Middle frontal gyrus (tissue), 1 donor: ENCODE measurements around the gene NOTUM.

Experiments used
- DNase-seq: peaks from one replicate; pipeline ENCODE4 v3.0.0-alpha.2; 2015; ENCODE audit warnings: low spot score; ENCODE audit errors: extremely low spot score

Gene NOTUM

DNA sequence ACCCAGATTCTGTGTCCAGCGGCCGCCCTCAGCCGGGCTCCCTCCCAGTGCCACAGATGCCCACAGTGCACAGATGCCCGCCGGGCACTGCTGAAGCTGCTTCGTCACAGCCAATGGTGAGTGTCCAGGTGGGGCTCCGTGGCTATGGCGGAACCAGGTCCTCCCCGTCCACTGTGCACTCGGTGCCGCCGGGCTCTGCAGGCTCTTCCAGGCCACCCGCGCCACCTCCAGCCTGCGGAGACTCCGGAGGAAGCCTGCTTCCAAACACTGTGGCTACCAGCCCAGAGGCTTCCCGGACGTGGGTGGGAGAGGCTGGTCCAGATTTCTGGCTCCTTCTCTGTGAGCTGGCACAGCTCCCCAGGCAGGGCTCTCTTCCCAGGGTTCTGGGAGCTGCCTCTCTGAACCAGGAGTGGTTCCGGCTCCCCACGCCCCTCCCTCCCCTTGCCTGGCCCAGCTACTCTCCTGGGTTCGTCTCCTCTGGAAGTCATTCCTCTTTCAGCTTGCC is 21.1 kb downstream of the NOTUM start:
- peak; percentile 67 for DNase-seq

DNA sequence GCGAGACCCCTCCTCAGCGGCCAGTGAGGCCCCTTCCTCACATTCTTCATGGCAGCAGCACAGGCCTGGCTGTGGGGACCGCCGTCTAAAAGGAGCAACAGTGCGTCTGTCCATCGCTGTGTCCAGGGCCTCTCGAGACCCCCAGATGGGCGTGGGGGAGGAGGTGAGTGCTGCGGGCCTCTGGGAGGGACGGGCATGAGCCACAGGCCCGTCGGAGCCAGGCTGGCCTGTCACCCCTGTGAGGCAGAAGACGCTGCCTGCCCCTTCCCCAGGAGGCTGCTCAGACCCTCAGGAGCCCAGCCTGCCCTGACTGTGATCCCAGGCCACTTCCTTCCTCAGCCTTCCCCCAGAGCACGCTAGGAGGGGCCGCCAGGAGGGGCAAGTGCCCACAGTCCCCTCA is 21.8 kb downstream of the NOTUM start:
- DNase-seq: no peak

DNA sequence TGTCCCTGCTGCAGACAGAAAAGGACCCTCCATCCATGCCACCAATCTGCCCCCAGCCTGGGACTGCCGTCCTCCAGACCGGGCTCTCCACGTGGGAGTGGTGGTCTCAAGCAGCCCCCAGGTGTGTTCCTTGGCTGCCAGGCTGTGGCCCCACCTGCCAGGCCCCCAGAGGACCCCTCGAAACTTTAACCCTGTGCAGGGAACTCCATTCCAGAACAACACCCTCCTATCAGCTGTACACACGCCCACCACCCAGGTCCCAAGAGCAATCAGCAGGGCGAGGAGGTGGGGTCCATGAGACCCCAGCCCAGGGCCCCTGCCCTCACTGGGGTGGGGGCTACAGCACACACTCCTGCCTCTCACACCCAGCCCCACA is 25.3 kb downstream of the NOTUM start:
- DNase-seq: no peak

DNA sequence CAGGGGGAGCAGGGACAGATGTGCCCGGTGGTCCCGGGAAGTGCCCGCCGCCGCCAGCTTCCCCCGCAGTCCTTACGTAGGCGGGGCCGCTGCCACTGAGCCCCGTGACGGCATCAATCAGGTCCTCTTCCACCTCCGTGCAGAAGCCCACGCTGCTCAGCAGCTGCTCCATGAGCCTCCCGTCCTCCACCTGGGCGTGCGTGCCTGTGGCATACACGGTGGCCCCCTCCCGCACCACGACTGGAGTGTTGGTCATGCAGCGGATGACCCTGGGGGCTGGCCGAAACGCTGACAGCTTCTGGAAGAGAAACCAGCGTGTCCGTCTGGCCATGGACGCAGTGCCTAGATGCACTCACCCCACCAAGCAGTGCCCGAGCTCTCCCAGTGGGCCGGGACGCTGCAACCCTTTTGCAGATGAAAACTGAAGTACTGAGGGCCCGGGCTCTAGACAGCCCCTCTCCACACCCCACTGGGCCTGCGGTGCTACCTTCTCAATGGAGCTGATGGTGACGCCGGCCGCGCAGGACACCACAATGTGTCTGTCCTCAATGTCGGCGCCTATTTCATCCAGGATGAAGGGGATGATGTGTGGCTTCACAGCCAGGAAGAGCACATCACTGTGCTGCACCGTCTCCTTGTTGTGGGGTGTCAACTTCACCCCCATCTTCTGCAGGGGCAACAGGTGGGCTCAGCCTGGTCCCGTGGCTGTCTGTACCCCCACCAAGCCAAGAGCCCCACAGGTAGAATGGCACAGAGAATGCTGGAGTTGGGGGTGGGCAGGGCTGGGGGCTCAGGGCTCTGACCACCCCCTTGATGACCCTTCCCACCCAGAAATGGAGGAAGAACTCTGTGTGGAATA is 25.9 kb downstream of the NOTUM start:
- DNase-seq: no peak

DNA sequence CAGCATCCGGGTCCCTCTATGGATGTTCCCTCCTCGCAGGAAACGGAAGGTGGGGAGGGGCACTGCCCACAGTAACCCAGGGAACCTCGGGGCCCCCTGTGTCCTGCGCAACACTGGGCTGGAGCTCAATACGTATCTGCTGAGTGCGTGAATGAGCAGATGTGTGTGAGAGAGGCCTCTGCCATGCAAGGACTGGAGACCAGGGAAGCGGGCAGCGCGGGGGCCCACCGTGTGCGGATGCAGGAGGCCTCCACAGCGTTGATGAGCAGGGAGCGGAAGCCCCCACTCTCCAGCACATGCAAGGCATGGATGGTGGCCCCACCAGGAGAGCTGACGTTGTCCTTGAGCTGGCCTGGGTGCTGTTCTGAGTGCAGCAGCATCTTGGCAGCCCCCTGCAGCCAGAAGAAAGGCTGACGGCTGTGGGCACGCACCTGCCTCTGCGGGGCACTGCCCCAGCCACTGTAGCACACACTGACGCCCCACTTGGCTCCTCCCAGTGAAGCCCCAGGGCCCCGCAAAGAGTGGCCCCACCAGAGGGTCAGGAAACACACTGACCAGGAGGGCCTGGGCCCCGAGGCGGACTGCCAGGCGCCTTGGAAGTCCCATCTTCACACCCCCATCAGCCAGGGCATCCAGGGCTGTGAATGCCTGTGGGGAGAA is 26.8 kb downstream of the NOTUM start:
- no peak for DNase-seq

DNA sequence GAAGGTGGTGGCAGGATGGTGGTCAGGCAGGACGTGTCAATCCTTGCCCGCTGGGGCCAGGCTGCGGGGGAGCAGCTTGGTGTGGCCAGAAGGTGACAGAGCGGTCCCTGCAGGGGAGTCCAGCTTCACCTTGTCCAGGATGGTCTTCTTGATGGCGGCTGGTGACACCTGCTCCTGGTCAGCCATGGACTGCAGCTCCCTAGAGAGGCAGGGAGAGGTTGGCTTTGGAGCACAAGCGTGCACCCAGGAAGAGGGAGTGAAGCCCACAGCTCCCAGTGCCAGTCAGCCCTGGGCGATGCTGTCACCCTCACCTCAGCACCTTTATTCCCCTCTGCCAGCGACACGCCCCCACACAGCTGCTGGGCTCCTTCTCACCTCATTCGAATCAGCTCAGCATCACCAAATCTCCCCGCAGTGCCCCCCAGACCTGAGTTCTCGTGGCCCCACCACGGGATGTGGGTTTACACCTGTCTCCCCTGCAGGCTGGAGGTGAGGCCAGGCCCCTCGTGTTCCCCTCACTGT is 27.7 kb downstream of the NOTUM start:
- DNase-seq: no peak

DNA sequence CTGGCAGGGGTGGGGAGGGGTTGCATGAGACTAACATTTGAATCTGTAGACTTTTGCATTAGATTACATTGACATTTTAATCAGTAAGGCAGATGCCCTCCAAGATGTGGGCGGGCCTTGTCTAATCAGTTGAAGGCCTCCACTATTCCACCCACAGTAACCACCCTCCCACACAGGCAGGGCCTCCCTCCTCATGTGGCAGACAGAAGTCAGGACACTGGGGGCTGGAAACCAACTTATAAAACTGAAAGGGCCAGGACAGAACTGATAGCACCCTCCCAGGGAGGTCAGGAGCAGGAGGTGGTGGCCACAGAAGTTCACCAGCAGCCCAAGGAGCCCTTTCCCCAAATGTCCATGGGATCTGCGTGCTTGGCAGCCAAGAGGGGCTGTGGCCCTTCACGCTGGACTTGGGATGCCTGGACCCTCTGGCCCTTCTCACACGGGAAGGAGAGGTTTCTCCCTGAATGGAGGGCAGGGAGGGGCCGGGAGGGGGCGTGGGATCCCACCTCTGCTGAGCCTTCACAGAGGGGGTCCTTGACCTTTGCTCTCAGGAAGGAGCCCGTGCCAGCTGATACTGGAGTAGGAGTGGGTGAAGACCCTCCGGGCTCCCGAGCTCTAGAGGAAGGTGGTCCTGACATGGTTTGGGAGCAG is 28.5 kb downstream of the NOTUM start:
- no peak for DNase-seq

DNA sequence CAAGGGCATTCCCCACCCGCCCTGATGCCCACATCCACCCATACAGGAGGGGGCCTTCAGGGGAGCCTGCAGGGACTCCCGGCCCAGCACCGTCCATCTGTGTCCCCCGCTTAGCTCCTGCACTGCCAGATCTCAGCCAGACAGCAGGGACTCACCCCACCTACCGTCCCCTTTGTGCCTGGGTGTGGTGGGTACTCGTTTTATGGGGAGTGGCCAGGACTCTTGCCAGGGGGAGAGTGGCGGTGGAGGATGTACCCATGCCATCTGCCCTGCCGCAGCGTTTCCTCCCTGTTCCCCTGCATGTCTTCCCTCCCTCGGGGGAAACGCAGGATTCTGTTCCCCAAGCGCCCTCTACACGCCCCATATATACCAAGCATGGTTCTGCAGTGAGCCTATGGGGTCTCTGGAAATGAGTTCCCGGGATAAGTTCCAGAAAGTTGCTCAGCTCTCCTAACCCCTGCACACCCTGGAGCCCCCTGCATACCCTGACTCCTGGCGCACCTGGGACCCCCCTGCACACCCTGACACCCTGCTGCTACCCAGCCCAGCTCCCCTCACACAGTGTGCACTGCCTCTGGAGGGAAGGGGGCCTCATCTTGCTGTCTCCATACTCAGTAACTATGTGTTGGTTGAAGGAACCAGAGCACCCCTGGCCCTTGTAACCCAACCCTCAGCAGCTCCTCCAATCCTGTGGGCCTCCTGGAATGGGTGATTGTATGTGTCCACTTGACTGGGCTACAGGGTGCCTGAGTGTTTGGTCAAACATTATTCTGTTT is 29.2 kb downstream of the NOTUM start:
- no peak for DNase-seq

DNA sequence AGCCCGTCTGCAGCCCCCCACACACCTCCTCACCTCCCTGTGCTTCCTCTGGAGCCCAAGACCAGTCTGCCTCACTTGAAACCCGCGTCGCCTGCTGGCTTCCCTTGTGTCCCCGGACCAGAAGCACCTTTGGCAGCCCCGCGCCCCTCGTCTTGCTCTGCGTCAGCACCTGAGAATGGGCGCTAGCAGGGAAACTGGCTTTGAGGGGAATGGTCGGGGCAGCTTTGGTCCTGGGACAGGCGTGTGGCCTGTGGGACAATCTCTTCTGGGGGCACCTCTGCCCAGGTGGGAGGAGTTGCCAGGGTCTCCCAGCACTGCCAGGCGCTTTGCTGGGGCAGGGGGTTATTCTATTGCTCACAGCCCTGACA is 29.8 kb downstream of the NOTUM start:
- DNase-seq: no peak

DNA sequence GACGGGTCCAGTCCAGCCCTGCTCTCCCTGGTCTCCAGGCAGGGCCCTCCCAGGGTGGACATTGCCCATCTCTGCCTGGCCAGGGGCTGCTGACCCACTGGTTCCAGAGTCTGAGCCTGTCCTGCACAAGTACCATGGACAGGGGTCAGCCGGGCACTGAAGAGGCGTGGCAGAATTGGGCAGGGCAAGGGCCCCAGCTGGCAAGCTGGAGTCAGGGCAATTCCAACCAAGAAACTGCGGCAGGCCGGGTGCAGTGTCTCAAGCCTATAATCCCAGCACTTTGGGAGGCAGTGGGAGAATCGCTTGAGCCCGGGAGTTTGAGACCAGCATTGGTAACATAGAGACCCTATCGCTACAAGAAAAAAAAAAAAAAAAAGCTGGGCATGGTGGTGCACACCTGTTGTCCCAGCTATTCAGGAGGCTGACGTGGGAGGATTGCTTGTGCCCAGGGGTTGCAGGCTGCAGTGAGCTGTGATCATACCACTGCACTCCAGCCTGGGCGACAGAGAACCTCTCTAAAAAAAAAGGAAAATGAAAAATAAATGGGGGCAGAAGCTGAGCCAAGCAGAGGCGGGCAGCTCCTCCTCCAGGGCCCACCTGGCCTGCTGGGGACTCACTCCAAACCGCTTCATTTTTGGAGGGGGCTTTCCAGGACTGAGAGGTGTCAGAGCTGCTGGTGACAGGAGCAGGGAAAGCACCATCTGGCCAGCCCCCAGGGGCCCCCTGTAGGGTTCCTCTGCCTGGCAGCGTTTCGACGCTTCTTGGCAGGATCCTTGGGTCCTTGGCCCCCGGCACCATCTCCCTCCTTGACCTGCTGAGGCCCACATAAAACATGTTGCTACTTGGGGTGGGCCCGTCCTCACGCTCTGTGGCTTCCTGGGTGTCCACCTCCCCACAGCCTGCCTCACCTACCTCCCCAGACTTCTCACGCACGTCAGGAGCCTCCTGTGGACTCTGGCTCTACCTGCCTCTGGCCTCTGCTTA is 30.6 kb downstream of the NOTUM start:
- no peak for DNase-seq

DNA sequence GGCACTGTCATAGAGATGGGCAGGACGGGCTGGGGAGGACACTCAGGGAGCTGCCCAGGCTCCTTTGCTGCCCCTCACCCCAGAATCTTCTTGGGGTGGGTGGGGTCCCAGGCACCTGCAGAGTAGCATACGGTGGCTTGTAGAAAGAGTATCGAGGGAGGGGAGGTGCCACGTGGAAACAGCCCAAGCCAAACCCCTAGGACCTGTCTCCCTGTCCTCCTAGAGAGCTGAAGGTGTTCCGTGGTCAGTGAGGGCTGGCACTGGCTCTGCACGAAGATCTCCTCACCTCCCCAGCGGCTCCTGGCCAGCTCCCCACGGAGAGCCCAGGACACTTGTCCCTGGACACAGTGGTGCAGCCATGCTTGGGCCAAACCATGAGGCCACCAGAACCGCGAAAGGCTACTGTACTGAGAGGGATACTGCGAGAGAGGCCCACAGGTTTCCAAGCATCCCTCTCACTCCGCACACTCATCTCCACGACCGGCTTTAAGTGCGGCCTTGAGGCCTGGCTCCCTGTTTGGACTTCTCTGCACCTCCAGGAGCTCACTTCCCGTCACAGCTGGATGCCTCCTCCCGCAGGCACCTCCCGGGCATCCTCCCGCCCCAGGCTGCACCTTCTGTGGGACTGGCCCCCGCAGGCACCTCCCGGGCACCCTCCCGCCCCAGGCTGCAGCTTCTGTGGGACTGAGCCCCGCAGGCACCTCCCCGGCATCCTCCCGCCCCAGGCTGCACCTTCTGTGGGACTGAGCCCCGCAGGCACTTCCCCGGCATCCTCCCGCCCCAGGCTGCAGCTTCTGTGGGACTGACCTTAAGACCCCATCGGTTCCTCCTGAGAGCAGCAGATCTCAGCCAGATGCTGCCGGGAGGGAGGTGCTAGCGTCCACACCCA is 31.5 kb downstream of the NOTUM start:
- DNase-seq: no peak

DNA sequence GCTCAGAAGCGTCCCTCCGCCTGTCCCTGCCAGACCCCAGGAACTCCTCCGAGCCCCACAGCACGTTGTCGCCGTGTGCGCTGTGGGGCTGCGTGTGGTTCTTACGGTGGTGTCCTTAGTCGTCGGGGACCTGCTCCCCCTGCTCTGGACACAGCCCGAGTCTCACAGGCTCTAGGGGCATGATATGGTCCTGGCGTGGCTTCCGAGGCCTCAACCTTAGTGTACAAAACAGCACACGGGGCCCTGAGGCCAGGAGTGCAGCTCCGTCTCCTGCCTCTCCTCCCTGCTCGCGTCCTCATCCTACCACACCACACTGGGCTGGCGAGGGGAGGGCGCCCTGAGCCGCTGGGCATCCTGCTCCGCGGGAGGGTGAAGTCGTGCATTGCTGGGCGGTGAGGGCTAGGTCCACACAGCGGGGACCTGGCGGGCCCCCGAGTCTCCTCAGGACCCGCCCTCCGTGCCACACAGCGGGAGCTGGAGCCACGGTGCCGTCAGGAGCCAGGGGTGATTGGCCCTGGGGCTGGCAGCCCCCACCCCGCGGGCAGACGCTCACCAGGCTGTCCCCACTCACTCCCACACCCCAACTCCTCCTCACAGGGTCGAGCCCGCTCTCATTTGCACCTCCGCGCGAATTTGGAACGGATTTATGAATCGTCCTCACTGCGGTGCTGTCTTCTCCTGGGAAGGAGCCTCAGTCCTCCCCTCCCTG is 32.3 kb downstream of the NOTUM start:
- DNase-seq: no peak

DNA sequence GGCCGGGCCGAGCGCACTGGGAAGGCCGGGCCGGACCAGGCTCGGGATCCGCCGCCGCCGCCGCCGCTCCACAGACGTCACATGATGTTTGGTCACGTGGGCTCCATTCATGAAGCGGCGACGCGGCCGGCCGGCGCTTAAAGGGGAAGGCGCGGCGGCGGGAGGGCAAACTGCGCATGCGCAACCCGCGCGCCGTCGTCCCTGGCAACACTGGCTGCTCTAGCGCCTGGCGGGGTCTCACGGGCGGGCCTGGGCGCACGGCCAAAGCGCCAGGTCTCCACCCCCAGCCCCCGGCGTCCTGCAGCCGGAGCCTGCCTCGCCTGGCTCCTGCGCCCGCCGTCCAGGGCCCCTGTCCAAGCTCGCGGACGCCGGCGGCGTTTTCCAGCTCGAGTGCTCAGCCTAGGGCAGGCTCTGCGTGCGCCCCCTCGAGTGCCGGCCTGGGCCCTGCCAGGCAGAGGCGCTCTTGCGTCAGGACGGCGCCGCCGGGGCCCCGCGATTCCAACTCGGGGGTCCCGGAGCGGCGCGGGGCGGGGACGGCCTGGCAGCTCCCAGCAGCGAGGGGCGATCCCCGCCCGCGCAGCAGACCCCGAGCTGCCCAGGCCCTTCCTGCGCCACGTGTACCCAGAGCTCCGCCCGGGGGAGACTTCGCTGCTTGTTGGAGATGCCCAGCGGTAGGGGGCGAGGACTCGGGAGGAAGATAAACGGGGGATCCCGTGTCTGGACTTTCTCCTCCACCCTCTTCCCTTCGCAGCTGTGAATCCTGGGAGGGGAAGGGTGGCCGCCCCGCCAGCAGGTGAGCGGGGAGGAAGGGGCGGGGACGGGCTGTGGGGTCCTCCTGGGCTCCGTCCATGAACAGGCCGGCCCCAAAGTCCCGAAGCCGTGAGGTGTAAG is 33.1 kb downstream of the NOTUM start, which contains the start of gene MAFG:
TSS of gene MAFG (minus strand) at position 83 of the 891 bp plus-strand sequence. CDS start 4,550 bp downstream, outside the sequence.
- peak; percentile 91 for DNase-seq

DNA sequence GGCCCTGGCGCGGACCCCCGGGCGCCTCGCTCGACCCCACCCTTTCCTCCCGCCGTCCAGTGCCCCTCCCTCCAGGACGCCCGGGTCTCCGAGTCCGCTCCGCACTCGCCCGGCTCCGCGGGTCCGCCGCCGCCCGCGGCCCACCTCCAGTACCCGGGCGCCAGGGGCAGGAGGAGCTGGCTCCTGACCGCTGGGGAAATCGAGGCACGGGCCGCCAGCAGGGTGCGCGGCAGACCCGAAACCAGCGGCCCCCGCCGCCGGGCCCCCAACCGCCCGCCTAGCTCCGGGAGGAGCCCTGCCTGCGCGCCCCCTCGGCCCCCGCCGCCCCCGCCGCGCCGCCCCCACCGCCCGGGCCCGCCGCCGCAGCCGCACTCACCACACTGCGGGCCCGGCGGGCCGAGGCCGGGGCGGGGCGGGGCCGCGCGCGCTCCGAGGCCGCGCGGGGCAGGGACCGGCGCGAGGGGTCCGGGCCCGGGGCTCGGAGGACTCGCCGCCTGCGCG is 33.8 kb downstream of the NOTUM start:
- DNase-seq: no peak

DNA sequence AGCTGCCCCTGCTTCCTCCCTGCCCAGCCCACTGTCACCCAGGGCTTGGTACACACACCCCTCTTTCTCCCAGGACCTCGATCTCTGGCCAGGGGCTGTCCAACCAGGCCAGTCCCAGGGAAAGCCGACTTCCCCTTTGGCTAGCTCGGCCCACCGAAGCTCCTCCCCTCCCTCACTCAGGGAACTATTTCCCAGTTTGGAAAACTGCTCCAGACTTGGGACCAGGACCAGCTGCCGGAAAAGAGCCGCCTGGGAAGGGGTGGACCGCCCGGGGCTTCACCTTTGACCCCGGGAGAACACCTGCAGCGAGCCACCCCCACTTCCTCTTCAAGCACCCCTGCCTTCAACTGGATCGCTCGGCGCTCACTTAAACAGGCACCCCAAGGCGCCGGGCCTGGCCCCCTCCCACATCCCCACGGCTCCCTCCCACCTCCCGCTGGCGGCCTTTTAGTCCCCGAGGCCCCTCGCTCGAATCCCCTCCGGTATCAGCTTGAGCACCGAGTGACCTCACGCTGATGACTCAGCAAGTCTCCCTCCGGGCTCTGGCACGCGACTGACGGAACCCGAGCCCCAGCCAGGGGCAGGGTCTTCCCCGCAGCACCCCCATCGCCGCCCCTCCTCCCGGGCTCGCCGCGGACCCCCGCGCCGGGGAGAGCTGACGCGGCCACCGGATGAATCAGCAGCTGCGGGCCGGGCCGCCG is 34.4 kb downstream of the NOTUM start:
- no peak for DNase-seq

DNA sequence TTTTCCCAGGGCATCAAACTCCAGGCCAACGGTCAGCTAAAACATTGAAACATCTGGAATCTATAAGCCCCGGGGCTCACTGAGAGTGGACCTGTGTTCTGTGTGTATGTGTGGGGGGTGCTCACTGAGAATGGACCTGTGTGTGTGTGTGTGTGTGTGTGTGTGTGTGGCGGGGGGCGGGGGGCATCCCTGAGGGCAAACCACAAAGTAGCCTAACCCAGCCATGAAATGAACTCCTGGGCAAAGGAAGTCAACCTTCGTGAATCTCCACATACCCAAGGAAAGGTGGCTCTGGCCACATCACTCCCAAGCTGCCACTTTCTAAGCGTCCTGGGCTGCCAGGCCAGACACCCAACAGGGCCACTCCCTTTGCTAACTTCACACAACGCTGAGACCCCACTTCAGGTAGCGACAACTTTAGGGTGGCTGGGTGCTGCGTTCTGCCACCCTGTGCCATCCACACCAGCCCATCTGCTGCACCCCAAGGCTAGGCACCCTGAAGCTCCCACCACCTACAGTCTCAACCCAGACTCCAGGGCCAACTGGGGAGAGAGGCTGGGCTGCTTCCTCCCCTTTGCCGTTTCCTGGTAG is 35.0 kb downstream of the NOTUM start:
- no peak for DNase-seq
